Ishikawa (cell line): Measurements from ENCODE around the gene GPRC6A.

Source experiments
- CEBPB ChIP-seq: IDR thresholded peaks from 2 replicates; pipeline ENCODE4 v1.6.1; 2012
- CREB1 ChIP-seq: IDR thresholded peaks from 2 replicates; pipeline ENCODE4 v1.6.1; 2012; ENCODE audit warnings: low read depth
- EGR1 ChIP-seq: IDR thresholded peaks from 2 replicates; pipeline ENCODE4 v1.6.1; 2012
- EP300 ChIP-seq: IDR thresholded peaks from 2 replicates; pipeline ENCODE4 v1.6.1; 2012; ENCODE audit warnings: borderline replicate concordance
- FOXM1 ChIP-seq: IDR thresholded peaks from 2 replicates; pipeline ENCODE4 v1.6.1; 2012; ENCODE audit warnings: low read depth, borderline replicate concordance
- NFIC ChIP-seq: IDR thresholded peaks from 2 replicates; pipeline ENCODE4 v1.6.1; 2012
- RAD21 ChIP-seq: IDR thresholded peaks from 2 replicates; pipeline ENCODE4 v1.6.1; 2012; ENCODE audit warnings: low read depth
- REST ChIP-seq: IDR thresholded peaks from 2 replicates; pipeline ENCODE4 v1.6.1; 2012; ENCODE audit warnings: low read depth, mild to moderate bottlenecking
- TAF1 ChIP-seq: IDR thresholded peaks from 2 replicates; pipeline ENCODE4 v1.6.1; 2012; ENCODE audit warnings: low read depth, mild to moderate bottlenecking
- TCF12 ChIP-seq: IDR thresholded peaks from 2 replicates; pipeline ENCODE4 v1.6.1; 2012; ENCODE audit warnings: low read depth
- TEAD4 ChIP-seq: IDR thresholded peaks from 2 replicates; pipeline ENCODE4 v1.6.1; 2012
- USF1 ChIP-seq: IDR thresholded peaks from 2 replicates; pipeline ENCODE4 v1.6.1; 2012
- YY1 ChIP-seq: IDR thresholded peaks from 2 replicates; pipeline ENCODE4 v1.6.1; 2012; ENCODE audit warnings: low read depth
- ZBTB7A ChIP-seq: IDR thresholded peaks from 2 replicates; pipeline ENCODE4 v1.6.1; 2012; ENCODE audit warnings: low read depth
- TF ChIP-seq, protein P1 (sequence below): IDR thresholded peaks from 2 replicates; pipeline ENCODE4 v1.6.1; 2012

The GPRC6A gene

DNA sequence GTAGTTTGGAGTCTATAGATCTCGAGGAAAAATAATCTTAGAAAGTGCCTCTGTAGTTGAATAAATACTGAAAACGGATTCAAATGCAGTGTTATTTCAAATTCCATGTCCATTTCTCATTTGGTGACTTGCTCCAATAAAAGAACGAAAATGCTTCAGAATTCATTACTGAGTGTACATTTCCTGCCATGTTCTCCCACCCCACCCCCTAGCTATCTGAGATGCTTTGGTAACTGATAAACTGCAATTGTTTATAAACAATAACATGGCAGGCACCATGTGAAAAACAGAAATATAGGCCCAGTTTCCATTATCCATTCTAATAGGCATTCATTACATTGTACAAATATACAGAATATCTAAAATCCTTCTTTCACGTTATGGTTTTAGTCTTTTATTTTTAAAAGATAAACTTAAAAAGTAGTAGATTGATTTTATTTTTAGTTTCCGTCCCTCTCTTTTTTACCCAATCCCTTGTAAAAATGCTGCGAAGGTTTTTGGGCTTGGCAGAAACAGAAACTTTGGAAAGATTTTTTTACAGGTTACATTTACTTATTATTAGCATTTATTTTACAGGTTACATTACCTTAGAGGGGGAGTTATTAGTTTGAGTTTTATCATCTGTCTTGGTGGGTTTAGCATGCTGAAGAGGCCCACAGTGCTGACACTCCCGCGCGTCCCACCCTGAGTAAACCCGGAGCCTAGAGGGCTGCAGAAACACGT is 64.8 kb downstream of the GPRC6A start:
- TF ChIP-seq EGR1 (no peak), USF1 (no peak), TEAD4 (no peak), YY1 (no peak), NFIC (no peak), REST (no peak)

GRCh38 chr6:116763048-116763447 is 65.8 kb downstream of the GPRC6A start:
- TF ChIP-seq FOXM1 (no peak), YY1 (no peak), CEBPB (no peak), USF1 (no peak), REST (no peak), EP300 (no peak), EGR1 (no peak), TEAD4 (no peak), ZBTB7A (no peak), NFIC (no peak), TCF12 (no peak), CREB1 (no peak), TAF1 (no peak), RAD21 (no peak)
- TF ChIP-seq, protein P1, sequence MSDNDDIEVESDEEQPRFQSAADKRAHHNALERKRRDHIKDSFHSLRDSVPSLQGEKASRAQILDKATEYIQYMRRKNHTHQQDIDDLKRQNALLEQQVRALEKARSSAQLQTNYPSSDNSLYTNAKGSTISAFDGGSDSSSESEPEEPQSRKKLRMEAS = no peak

DNA sequence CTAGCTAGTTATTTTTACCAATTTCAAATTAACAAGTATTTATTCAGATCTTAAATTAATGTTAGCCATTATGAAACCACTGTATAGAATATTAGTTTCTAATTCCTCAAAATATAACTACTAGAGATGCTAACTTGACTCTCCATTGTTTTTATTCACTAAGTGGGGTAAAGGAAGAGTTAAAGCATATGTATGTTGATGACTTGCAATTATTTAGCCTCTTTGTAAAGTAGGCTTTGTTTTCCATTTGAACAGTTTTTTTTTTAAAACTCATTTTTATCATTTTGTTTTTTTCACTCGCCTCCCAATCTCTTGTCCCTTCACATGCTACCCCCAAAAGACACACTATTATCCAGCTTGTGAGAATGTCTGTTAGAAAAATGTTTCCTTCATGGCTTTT is 66.6 kb downstream of the GPRC6A start:
- TF ChIP-seq USF1 (no peak), RAD21 (no peak)
- TF ChIP-seq, protein P1 = no peak

DNA sequence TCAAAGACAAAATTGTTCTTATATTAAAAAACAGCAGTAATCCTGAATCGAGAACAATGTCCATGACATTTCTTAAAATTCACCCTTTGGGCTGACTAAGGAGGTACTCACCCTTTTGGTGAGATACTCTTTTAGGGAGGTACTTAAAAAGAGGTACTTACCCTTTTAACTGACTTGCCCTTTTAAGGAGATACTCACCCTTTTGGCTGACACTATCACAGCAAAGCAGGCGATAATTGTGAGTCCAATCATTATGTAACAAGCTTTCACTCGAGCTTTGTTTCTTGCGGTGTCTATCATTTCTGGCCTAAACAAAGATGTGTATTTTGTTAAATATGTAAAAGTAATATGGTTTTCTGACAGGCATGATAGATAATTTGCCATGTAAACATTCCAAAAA is 67.1 kb downstream of the GPRC6A start:
- no peak for TF ChIP-seq ZBTB7A
- TF ChIP-seq FOXM1 = no peak
- no peak for TF ChIP-seq TCF12
- no peak for TF ChIP-seq REST
- TF ChIP-seq NFIC = no peak
- TF ChIP-seq TAF1 = no peak
- TF ChIP-seq CREB1 = no peak
- TF ChIP-seq TEAD4 = no peak
- no peak for TF ChIP-seq RAD21
- TF ChIP-seq, protein P1 = no peak
- TF ChIP-seq USF1 = no peak
- no peak for TF ChIP-seq CEBPB
- TF ChIP-seq YY1 = no peak
- TF ChIP-seq EGR1 = no peak
- TF ChIP-seq EP300 = no peak
